ENCODE data around the gene CNTN5. TPM values are rescaled to one million over a fixed set of nuclear protein-coding genes. Genes with fewer than 3 reads are reported as not detected.

Gene CNTN5
- total RNA-seq, 1 donor from 2014 or later: 17.7 TPM

DNA sequence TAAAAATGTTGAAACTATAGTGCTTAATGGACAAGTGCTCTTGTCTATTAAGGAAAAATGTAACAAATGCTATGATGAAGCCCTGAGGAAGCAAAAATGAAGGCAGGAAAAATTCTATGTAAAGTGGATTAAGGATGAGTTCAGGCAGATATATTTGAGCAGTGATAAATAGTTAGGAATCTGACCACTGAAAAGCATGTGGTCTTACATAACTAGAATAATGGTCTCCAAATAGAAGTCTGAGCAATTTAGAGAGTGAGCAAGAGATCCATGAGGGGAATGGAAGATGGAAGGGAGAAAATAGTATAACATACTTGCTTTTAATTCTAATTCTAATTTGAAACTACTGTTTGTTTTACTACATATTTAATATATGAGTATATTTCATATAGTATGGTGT lies 1155.7 kb downstream of the CNTN5 start:
- Mint-ChIP-seq H3K36me3 (no peaks in the 10 kb centered on the region), H3K9me3 (no peaks in the 10 kb centered on the region), H3K27me3 (ENCODE audit: low read depth) (peaks cover 8% of the 10 kb centered on the region), H3K4me3 (no peak overlapping the region), H3K4me1 (peaks cover 3% of the 10 kb centered on the region), H3K27ac (no peak overlapping the region)
- no peak for DNase-seq (ENCODE audit: low spot score in 2 of 2, unreplicated experiment in 2 of 2)
- TF ChIP-seq, protein P1, sequence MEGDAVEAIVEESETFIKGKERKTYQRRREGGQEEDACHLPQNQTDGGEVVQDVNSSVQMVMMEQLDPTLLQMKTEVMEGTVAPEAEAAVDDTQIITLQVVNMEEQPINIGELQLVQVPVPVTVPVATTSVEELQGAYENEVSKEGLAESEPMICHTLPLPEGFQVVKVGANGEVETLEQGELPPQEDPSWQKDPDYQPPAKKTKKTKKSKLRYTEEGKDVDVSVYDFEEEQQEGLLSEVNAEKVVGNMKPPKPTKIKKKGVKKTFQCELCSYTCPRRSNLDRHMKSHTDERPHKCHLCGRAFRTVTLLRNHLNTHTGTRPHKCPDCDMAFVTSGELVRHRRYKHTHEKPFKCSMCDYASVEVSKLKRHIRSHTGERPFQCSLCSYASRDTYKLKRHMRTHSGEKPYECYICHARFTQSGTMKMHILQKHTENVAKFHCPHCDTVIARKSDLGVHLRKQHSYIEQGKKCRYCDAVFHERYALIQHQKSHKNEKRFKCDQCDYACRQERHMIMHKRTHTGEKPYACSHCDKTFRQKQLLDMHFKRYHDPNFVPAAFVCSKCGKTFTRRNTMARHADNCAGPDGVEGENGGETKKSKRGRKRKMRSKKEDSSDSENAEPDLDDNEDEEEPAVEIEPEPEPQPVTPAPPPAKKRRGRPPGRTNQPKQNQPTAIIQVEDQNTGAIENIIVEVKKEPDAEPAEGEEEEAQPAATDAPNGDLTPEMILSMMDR (IDR thresholded peaks at IDR 0.05; ENCODE audit: unreplicated experiment): no peak

DNA sequence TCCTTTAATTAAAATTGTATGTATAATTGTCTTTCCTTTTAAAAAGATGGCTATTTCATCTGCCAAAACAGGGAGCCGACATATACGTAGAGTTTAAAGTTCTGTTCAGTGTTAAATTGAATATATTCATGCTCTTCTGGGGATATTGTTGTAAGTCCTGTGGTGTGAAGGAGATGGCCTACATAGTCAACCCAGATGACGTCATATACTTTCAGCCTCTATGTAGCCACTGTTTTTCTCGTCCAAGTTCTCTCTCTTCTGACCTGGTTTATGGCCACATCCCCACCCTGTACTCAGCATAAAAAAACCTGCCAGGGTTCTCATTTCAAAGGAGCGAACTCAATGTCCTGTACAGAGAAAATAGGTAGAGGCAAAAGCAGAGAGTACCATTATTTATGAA lies 1156.9 kb downstream of the CNTN5 start:
- Mint-ChIP-seq H3K27ac (no peak overlapping the region), H3K4me3 (no peak overlapping the region), H3K27me3 (ENCODE audit: low read depth) (peaks cover 8% of the 10 kb centered on the region), H3K36me3 (no peaks in the 10 kb centered on the region), H3K4me1 (no peaks in the 10 kb centered on the region), H3K9me3 (no peaks in the 10 kb centered on the region)
- no peak for DNase-seq (ENCODE audit: low spot score in 2 of 2, unreplicated experiment in 2 of 2)
- TF ChIP-seq, protein P1 (IDR thresholded peaks at IDR 0.05; ENCODE audit: unreplicated experiment): no peak

DNA sequence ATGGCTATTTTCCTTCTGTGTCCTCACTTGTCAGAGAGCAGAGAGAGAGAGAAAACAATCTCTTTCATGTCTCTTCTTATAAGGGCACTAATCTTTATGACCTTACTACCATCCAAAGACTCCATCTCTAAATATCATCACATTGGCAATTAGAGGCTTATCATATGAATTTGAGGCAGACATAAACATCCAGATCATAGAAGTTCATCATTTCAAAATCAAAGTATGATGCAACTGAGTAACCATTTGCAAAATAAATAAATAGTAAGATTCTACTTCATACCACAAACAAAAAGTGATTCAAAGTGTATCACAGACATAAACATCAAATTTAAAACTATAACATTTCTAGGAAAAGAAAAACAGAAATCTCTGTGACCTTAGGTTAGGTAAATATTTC lies 1161.6 kb downstream of the CNTN5 start:
- H3K36me3 Mint-ChIP-seq: no peaks in the 10 kb centered on the region
- TF ChIP-seq, protein P1 (IDR thresholded peaks at IDR 0.05; ENCODE audit: unreplicated experiment): no peak
- H3K4me3 Mint-ChIP-seq: no peak overlapping the region
- H3K9me3 Mint-ChIP-seq: peaks cover 11% of the 10 kb centered on the region
- H3K27me3 Mint-ChIP-seq (ENCODE audit: low read depth): peaks cover under 1% of the 10 kb centered on the region
- no peaks in the 10 kb centered on the region for H3K4me1 Mint-ChIP-seq
- no peak for DNase-seq (ENCODE audit: low spot score in 2 of 2, unreplicated experiment in 2 of 2)
- H3K27ac Mint-ChIP-seq: no peak overlapping the region

DNA sequence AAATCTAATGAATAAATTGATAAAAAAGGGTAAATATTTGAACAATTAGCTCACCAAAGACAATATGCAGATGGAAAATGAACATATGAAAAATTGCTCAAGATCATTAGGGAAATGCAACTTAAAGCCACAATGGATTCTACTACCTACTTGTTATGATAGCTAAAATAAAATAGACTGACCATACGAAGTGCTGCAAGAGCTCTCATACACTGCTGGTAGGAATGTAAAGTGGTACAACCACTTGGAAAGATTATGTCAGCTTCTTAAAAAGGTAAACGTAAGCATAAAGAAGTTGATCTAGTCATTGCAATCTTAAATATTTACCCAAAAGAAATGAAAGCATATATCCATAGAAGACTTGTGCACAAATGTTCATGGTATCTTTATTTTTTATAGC lies 1162.2 kb downstream of the CNTN5 start:
- no peak for DNase-seq (ENCODE audit: low spot score in 2 of 2, unreplicated experiment in 2 of 2)
- Mint-ChIP-seq H3K4me1 (no peaks in the 10 kb centered on the region), H3K9me3 (peaks cover 15% of the 10 kb centered on the region), H3K4me3 (no peak overlapping the region), H3K27ac (no peak overlapping the region), H3K36me3 (no peaks in the 10 kb centered on the region), H3K27me3 (ENCODE audit: low read depth) (no peaks in the 10 kb centered on the region)
- TF ChIP-seq, protein P1 (IDR thresholded peaks at IDR 0.05; ENCODE audit: unreplicated experiment): no peak

DNA sequence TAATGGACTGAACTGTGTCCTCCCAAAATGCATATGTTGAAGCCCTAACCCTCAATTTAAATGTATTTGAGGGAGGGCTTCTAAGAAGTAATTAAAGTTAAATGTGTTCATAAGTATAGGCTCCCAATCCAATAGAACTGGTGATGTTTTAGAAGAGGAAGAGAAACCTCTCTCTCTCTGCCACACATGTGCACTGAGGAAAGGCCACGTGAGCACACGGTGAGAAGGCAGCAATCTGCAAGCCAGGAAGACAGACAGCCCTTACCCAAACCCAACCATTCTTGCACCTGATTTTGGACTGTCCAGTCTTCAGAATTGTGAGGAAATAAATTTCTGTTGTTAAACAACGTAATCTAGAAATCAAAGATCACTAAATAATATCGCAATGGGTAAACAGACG lies 1164.8 kb downstream of the CNTN5 start:
- Mint-ChIP-seq H3K27ac (no peak overlapping the region), H3K4me3 (no peak overlapping the region), H3K9me3 (peaks cover 20% of the 10 kb centered on the region), H3K36me3 (no peaks in the 10 kb centered on the region), H3K4me1 (no peaks in the 10 kb centered on the region), H3K27me3 (ENCODE audit: low read depth) (no peaks in the 10 kb centered on the region)
- no peak for DNase-seq (ENCODE audit: low spot score in 2 of 2, unreplicated experiment in 2 of 2)
- TF ChIP-seq, protein P1 (IDR thresholded peaks at IDR 0.05; ENCODE audit: unreplicated experiment): no peak
